Activated naive CD8-positive, alpha-beta T cell treated with anti-CD3 and anti-CD28 coated beads, Interleukin-2, amount 10 ng/mL, durations not matched to agents 7 days and 5 days (primary cell): Measurements from ENCODE around the gene LSM6. TPM values are rescaled to one million over a fixed set of nuclear protein-coding genes. Genes with fewer than 3 reads are reported as not detected.

ENCODE experiments used
- ATAC-seq: fragments of 150-1000 bp; cut with Tn5 transposase; one replicate; pipeline ENCODE4 v1.10.0; 2021; ENCODE audit warnings: low read depth, moderate library complexity
- POLR2A ChIA-PET: fragments of 350-600 bp; sonication (Branson Sonifier 250); formaldehyde crosslinking; loops from one replicate; lab custom pipeline; 2021; ENCODE audit warnings: antibody characterized with exemption; lab: Charles Lee
- DNase-seq: peaks from one replicate; pipeline ENCODE4 v3.0.0; 2021
- H3K27ac Mint-ChIP-seq: one replicate; pipeline ENCODE4 v1.8.0; 2022; ENCODE audit warnings: mild to moderate bottlenecking, mixed read lengths
- H3K27me3 Mint-ChIP-seq: one replicate; pipeline ENCODE4 v1.8.0; 2022; ENCODE audit warnings: mild to moderate bottlenecking, moderate library complexity, mixed read lengths
- H3K36me3 Mint-ChIP-seq: one replicate; pipeline ENCODE4 v1.8.0; 2021; ENCODE audit warnings: mild to moderate bottlenecking, mixed read lengths
- H3K4me1 Mint-ChIP-seq: one replicate; pipeline ENCODE4 v1.8.0; 2021; ENCODE audit warnings: mixed read lengths
- H3K4me3 Mint-ChIP-seq: one replicate; pipeline ENCODE4 v1.8.0; 2022; ENCODE audit warnings: mild to moderate bottlenecking, moderate library complexity, mixed read lengths
- H3K9me3 Mint-ChIP-seq: one replicate; pipeline ENCODE4 v1.8.0; 2021; ENCODE audit warnings: mixed read lengths
- total RNA-seq, 2 experiments: library from RNA; stranded (reverse); gene quantifications; one replicate each; pipeline ENCODE4 v1.2.3, GENCODE V29; 2021

The LSM6 gene
- total RNA-seq, 2 experiments from 2014 or later: 54.7 to 54.9 TPM

GRCh38 chr4:146194212-146194611 is 18.7 kb downstream of the LSM6 start:
- Mint-ChIP-seq H3K36me3 (peaks cover 15% of the 10 kb centered on the region), H3K4me1 (no peaks in the 10 kb centered on the region), H3K27ac (no peak overlapping the region), H3K27me3 (no peaks in the 10 kb centered on the region), H3K4me3 (no peak overlapping the region), H3K9me3 (no peaks in the 10 kb centered on the region)
- ATAC-seq: no peak
- POLR2A ChIA-PET: no interaction called here
- DNase-seq: no peak

- Mint-ChIP-seq H3K9me3 (no peaks in the 10 kb centered on the region), H3K36me3 (peaks cover 3% of the 10 kb centered on the region), H3K4me1 (no peaks in the 10 kb centered on the region), H3K4me3 (no peak overlapping the region), H3K27me3 (no peaks in the 10 kb centered on the region), H3K27ac (no peak overlapping the region)
- no peak for ATAC-seq
- DNase-seq: no peak
- POLR2A ChIA-PET: no interaction called here
These were observed 27.1 kb downstream of the LSM6 start for GRCh38 chr4:146202665-146203064.

GRCh38 chr4:146207410-146207809 is 31.9 kb downstream of the LSM6 start:
- ATAC-seq: no peak
- no peak overlapping the region for H3K27ac Mint-ChIP-seq
- no peak overlapping the region for H3K4me3 Mint-ChIP-seq
- peaks cover 3% of the 10 kb centered on the region for H3K36me3 Mint-ChIP-seq
- DNase-seq: no peak
- peaks cover 2% of the 10 kb centered on the region for H3K27me3 Mint-ChIP-seq
- H3K4me1 Mint-ChIP-seq: no peaks in the 10 kb centered on the region
- POLR2A ChIA-PET: no interaction called here
- no peaks in the 10 kb centered on the region for H3K9me3 Mint-ChIP-seq

GRCh38 chr4:146210890-146211289 is 35.4 kb downstream of the LSM6 start:
- no peak overlapping the region for H3K4me3 Mint-ChIP-seq
- peaks cover 2% of the 10 kb centered on the region for H3K27me3 Mint-ChIP-seq
- H3K27ac Mint-ChIP-seq: no peak overlapping the region
- ATAC-seq: no peak
- no peaks in the 10 kb centered on the region for H3K36me3 Mint-ChIP-seq
- DNase-seq: no peak
- POLR2A ChIA-PET: no interaction called here
- no peaks in the 10 kb centered on the region for H3K9me3 Mint-ChIP-seq
- no peaks in the 10 kb centered on the region for H3K4me1 Mint-ChIP-seq

GRCh38 chr4:146211440-146211839 is 35.9 kb downstream of the LSM6 start:
- Mint-ChIP-seq H3K4me1 (no peaks in the 10 kb centered on the region), H3K36me3 (no peaks in the 10 kb centered on the region), H3K4me3 (no peak overlapping the region), H3K9me3 (no peaks in the 10 kb centered on the region), H3K27ac (no peak overlapping the region), H3K27me3 (peaks cover 2% of the 10 kb centered on the region)
- no peak for DNase-seq
- POLR2A ChIA-PET: no interaction called here
- ATAC-seq: no peak

GRCh38 chr4:146212781-146213180 is 37.3 kb downstream of the LSM6 start:
- no peak overlapping the region for H3K27ac Mint-ChIP-seq

GRCh38 chr4:146214238-146214637 is 38.7 kb downstream of the LSM6 start, which contains the start of gene REELD1:
TSS of gene REELD1 (plus strand) at chr4:146214538. CDS start at chr4:146216953, 2,415 bp downstream.
- H3K4me1 Mint-ChIP-seq: no peaks in the 10 kb centered on the region
- no peak within 1 kb of the TSS for H3K27ac Mint-ChIP-seq
- H3K9me3 Mint-ChIP-seq: no peaks in the 10 kb centered on the region
- H3K4me3 Mint-ChIP-seq: no peak within 1 kb of the TSS
- peaks cover 2% of the 10 kb centered on the region for H3K27me3 Mint-ChIP-seq
- POLR2A ChIA-PET: interaction anchor here (0.7 kb wide), 1 partner anchor 10 kb away, joined by 3 read pairs; no protein-coding TSS in a partner anchor
- ATAC-seq: no peak
- no peaks in the 10 kb centered on the region for H3K36me3 Mint-ChIP-seq
- DNase-seq: no peak

More at GRCh38 chr4:146212781-146213180, 37.3 kb downstream of the LSM6 start:
- Mint-ChIP-seq H3K4me3 (no peak overlapping the region), H3K36me3 (no peaks in the 10 kb centered on the region), H3K4me1 (no peaks in the 10 kb centered on the region), H3K9me3 (no peaks in the 10 kb centered on the region), H3K27me3 (peaks cover 2% of the 10 kb centered on the region)
- POLR2A ChIA-PET: no interaction called here
- no peak for ATAC-seq
- no peak for DNase-seq

- Mint-ChIP-seq H3K4me3 (no peak overlapping the region), H3K27me3 (no peaks in the 10 kb centered on the region), H3K9me3 (no peaks in the 10 kb centered on the region)
These were observed 46.8 kb downstream of the LSM6 start for GRCh38 chr4:146222313-146222712.

GRCh38 chr4:146224326-146224966 is 48.9 kb downstream of the LSM6 start:
- Mint-ChIP-seq H3K36me3 (no peaks in the 10 kb centered on the region), H3K27me3 (no peaks in the 10 kb centered on the region), H3K4me1 (no peaks in the 10 kb centered on the region), H3K9me3 (no peaks in the 10 kb centered on the region), H3K4me3 (no peak overlapping the region), H3K27ac (no peak overlapping the region)
- POLR2A ChIA-PET: interaction anchor here (1.2 kb wide), 1 partner anchor 10 kb away, joined by 3 read pairs; the partner anchor contains the start of gene REELD1
- ATAC-seq (no peak), DNase-seq (no peak)

More at GRCh38 chr4:146222313-146222712, 46.8 kb downstream of the LSM6 start:
- Mint-ChIP-seq H3K36me3 (no peaks in the 10 kb centered on the region), H3K27ac (no peak overlapping the region), H3K4me1 (no peaks in the 10 kb centered on the region)
- DNase-seq (no peak), ATAC-seq (no peak)
- POLR2A ChIA-PET: no interaction called here

- Mint-ChIP-seq H3K27me3 (no peaks in the 10 kb centered on the region), H3K27ac (no peak overlapping the region), H3K36me3 (no peaks in the 10 kb centered on the region)
These were observed 53.9 kb downstream of the LSM6 start for GRCh38 chr4:146229406-146229805.

GRCh38 chr4:146232131-146232722 is 56.7 kb downstream of the LSM6 start:
- Mint-ChIP-seq H3K36me3 (no peaks in the 10 kb centered on the region), H3K4me3 (no peak overlapping the region), H3K27ac (no peak overlapping the region), H3K4me1 (no peaks in the 10 kb centered on the region), H3K27me3 (peaks cover 4% of the 10 kb centered on the region), H3K9me3 (no peaks in the 10 kb centered on the region)
- POLR2A ChIA-PET: no interaction called here
- no peak for DNase-seq
- no peak for ATAC-seq

More at GRCh38 chr4:146229406-146229805, 53.9 kb downstream of the LSM6 start:
- no peak for DNase-seq
- no peak for ATAC-seq
- POLR2A ChIA-PET: no interaction called here
- Mint-ChIP-seq H3K4me3 (no peak overlapping the region), H3K4me1 (no peaks in the 10 kb centered on the region), H3K9me3 (no peaks in the 10 kb centered on the region)

GRCh38 chr4:146235654-146236177 is 60.2 kb downstream of the LSM6 start:
- Mint-ChIP-seq H3K36me3 (no peaks in the 10 kb centered on the region), H3K27me3 (peaks cover 4% of the 10 kb centered on the region), H3K9me3 (no peaks in the 10 kb centered on the region), H3K4me3 (no peak overlapping the region), H3K4me1 (no peaks in the 10 kb centered on the region), H3K27ac (no peak overlapping the region)
- DNase-seq (no peak), ATAC-seq (no peak)
- POLR2A ChIA-PET: no interaction called here

- peaks cover 4% of the 10 kb centered on the region for H3K27me3 Mint-ChIP-seq
These were observed 60.7 kb downstream of the LSM6 start for GRCh38 chr4:146236216-146236615.

GRCh38 chr4:146237092-146237491 is 61.6 kb downstream of the LSM6 start:
- Mint-ChIP-seq H3K27ac (no peak overlapping the region), H3K27me3 (peaks cover 4% of the 10 kb centered on the region), H3K9me3 (no peaks in the 10 kb centered on the region), H3K4me3 (no peak overlapping the region), H3K4me1 (peaks cover 3% of the 10 kb centered on the region), H3K36me3 (no peaks in the 10 kb centered on the region)
- ATAC-seq (no peak), DNase-seq (no peak)
- POLR2A ChIA-PET: no interaction called here

More at GRCh38 chr4:146236216-146236615, 60.7 kb downstream of the LSM6 start:
- no peaks in the 10 kb centered on the region for H3K4me1 Mint-ChIP-seq
- no peak overlapping the region for H3K4me3 Mint-ChIP-seq
- H3K27ac Mint-ChIP-seq: no peak overlapping the region
- no peak for ATAC-seq
- H3K36me3 Mint-ChIP-seq: no peaks in the 10 kb centered on the region
- POLR2A ChIA-PET: no interaction called here
- H3K9me3 Mint-ChIP-seq: no peaks in the 10 kb centered on the region
- no peak for DNase-seq
